Neuron (in vitro differentiated cells): ENCODE data around the gene CA4.
"Not testable (repeated sequence)": the region's sequence is repeated elsewhere in the genome, so short reads cannot be mapped to it uniquely, and the experiment has no call there.

ENCODE experiments used
- H2AFZ ChIP-seq: one replicate; pipeline ENCODE4 v1.6.1; 2013; ENCODE audit warnings: low read depth, mild to moderate bottlenecking, inconsistent platforms, low read length, moderate library complexity
- H3K27me3 ChIP-seq: one replicate; pipeline ENCODE4 v1.6.1; 2013; ENCODE audit warnings: low read length; ENCODE audit not compliant: insufficient read depth
- H3K36me3 ChIP-seq: one replicate; pipeline ENCODE4 v1.6.1; 2013; ENCODE audit warnings: low read length; ENCODE audit not compliant: insufficient read depth
- H3K4me1 ChIP-seq: one replicate; pipeline ENCODE4 v1.6.1; 2013; ENCODE audit warnings: low read length; ENCODE audit not compliant: insufficient read depth
- H3K4me3 ChIP-seq: 2 replicates; pipeline ENCODE4 v1.5.1; 2013; ENCODE audit warnings: mild to moderate bottlenecking, low read length, moderate library complexity
- H3K9me3 ChIP-seq: one replicate; pipeline ENCODE4 v1.6.1; 2013; ENCODE audit warnings: low read length

The CA4 gene

GRCh38 chr17:60186372-60186771 lies 36.6 kb downstream of the CA4 start:
- not testable (repeated sequence) for H2AFZ ChIP-seq
- H3K36me3 ChIP-seq = peaks cover 39% of the 10 kb centered on the region

GRCh38 chr17:60186846-60187745 lies 37.3 kb downstream of the CA4 start:
- not testable (repeated sequence) for H3K27me3 ChIP-seq, H2AFZ ChIP-seq, H3K4me1 ChIP-seq, H3K9me3 ChIP-seq, H3K4me3 ChIP-seq
- H3K36me3 ChIP-seq = peaks cover 41% of the 10 kb centered on the region

More at GRCh38 chr17:60186372-60186771, 36.6 kb downstream of the CA4 start:
- not testable (repeated sequence) for H3K4me3 ChIP-seq, H3K4me1 ChIP-seq, H3K27me3 ChIP-seq, H3K9me3 ChIP-seq

- Histone ChIP-seq H2AFZ (no peak overlapping the region), H3K9me3 (no peaks in the 10 kb centered on the region), H3K36me3 (peaks cover 38% of the 10 kb centered on the region), H3K4me3 (no peak overlapping the region), H3K4me1 (no peaks in the 10 kb centered on the region), H3K27me3 (no peaks in the 10 kb centered on the region)
Observed at GRCh38 chr17:60188759-60189158, 39.0 kb downstream of the CA4 start.

GRCh38 chr17:60190032-60190431 lies 40.3 kb downstream of the CA4 start:
- H3K4me1 ChIP-seq, H3K27me3 ChIP-seq, H2AFZ ChIP-seq, H3K4me3 ChIP-seq, H3K9me3 ChIP-seq: not testable (repeated sequence)
- H3K36me3 ChIP-seq = peaks cover 41% of the 10 kb centered on the region

GRCh38 chr17:60193032-60193431 lies 43.3 kb downstream of the CA4 start:
- H3K36me3 ChIP-seq = peaks cover 38% of the 10 kb centered on the region
- H3K27me3 ChIP-seq, H3K4me3 ChIP-seq, H3K4me1 ChIP-seq, H3K9me3 ChIP-seq, H2AFZ ChIP-seq: not testable (repeated sequence)

GRCh38 chr17:60193482-60193881 lies 43.7 kb downstream of the CA4 start:
- Histone ChIP-seq H3K4me1 (no peaks in the 10 kb centered on the region), H2AFZ (no peak overlapping the region), H3K36me3 (peaks cover 42% of the 10 kb centered on the region), H3K27me3 (no peaks in the 10 kb centered on the region), H3K4me3 (no peak overlapping the region), H3K9me3 (no peaks in the 10 kb centered on the region)

GRCh38 chr17:60194141-60194540 lies 44.4 kb downstream of the CA4 start:
- H3K9me3 ChIP-seq, H3K4me1 ChIP-seq, H3K27me3 ChIP-seq, H2AFZ ChIP-seq, H3K4me3 ChIP-seq: not testable (repeated sequence)
- peaks cover 42% of the 10 kb centered on the region for H3K36me3 ChIP-seq

- not testable (repeated sequence) for H2AFZ ChIP-seq, H3K4me3 ChIP-seq, H3K27me3 ChIP-seq, H3K9me3 ChIP-seq, H3K4me1 ChIP-seq
- peaks cover 17% of the 10 kb centered on the region for H3K36me3 ChIP-seq
Observed at GRCh38 chr17:60198630-60199029, 48.9 kb downstream of the CA4 start.

- not testable (repeated sequence) for H3K4me1 ChIP-seq, H3K9me3 ChIP-seq, H3K36me3 ChIP-seq, H3K4me3 ChIP-seq, H2AFZ ChIP-seq, H3K27me3 ChIP-seq
Observed at GRCh38 chr17:60205782-60206181, 56.0 kb downstream of the CA4 start.

GRCh38 chr17:60208302-60208701 lies 58.5 kb downstream of the CA4 start:
- not testable (repeated sequence) for H2AFZ ChIP-seq, H3K9me3 ChIP-seq, H3K36me3 ChIP-seq, H3K27me3 ChIP-seq, H3K4me3 ChIP-seq, H3K4me1 ChIP-seq
